ENCODE measurements around the gene FGD2. TPM values are rescaled to one million over a fixed set of nuclear protein-coding genes. Genes with fewer than 3 reads are reported as not detected.
A peak's percentile ranks its signal among the peaks of the same experiment; 100 is the strongest.

Gene FGD2
- total RNA-seq, 2 donors from 2014 or later, result 10.1 to 11.9 TPM

- intact Hi-C loops (cut with DNase I), result no loop called here
- peak in 2 of 4 donors; percentile 26 to 31 for DNase-seq
Measured at GRCh38 chr6:37074053-37074827, 68.8 kb downstream of the FGD2 start.

GRCh38 chr6:37077191-37077904 lies 71.9 kb downstream of the FGD2 start:
- Histone ChIP-seq H3K4me3 (no peak overlapping the region), H3K4me1 (no peaks in the 10 kb centered on the region), H3K36me3 (replicated peaks in 1 of 2; ENCODE audit: insufficient read depth in 1 of 2, low read depth in 2 of 2) (no peaks in the 10 kb centered on the region), H3K27me3 (no peaks in the 10 kb centered on the region), H3K9me3 (no peaks in the 10 kb centered on the region), H3K27ac (peak overlapping the region in 1 of 4 donors; percentile 36)
- no peak for ATAC-seq
- DNase-seq, result no peak
- 74 to 77% methylated on average over 6 to 11 of the region's 11 CpGs for WGBS, 2 donors
- TF ChIP-seq CTCF (IDR thresholded peaks at IDR 0.05), result no peak
- no peak for TF ChIP-seq POLR2A (IDR thresholded peaks at IDR 0.05)
- intact Hi-C loops (cut with DNase I), result no loop called here

More at GRCh38 chr6:37074053-37074827, 68.8 kb downstream of the FGD2 start:
- H3K27ac ChIP-seq, result no peak overlapping the region
- H3K4me3 ChIP-seq, result no peak overlapping the region
- H3K27me3 ChIP-seq, result no peaks in the 10 kb centered on the region
- WGBS, 2 donors, result 82% methylated on average over 11 to 12 of the region's 12 CpGs
- no peaks in the 10 kb centered on the region for H3K36me3 ChIP-seq (replicated peaks in 1 of 2; ENCODE audit: insufficient read depth in 1 of 2, low read depth in 2 of 2)
- no peaks in the 10 kb centered on the region for H3K4me1 ChIP-seq
- TF ChIP-seq POLR2A (IDR thresholded peaks at IDR 0.05), result no peak
- TF ChIP-seq CTCF (IDR thresholded peaks at IDR 0.05), result no peak
- ATAC-seq, result peak; percentile 55
- H3K9me3 ChIP-seq, result no peaks in the 10 kb centered on the region

DNA sequence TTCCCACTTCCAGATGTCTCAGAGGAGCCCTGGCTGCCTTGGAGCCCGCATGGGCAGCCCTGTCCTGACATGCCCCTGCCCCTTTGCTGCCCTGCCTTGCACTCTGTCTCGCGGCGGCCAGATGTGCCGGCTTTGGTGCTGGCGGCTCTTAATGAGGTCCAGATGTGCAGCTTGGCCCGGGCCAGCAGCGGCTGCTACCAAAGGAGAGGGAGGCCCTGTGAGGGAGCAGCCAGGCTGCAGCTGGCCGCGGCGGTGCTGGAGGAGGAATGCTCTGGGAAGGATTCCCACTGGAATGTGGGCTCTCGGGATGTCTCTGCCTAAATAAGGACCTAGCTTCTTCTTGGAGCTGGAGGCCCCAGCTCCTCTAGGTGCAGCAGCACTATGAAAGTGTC lies 72.4 kb downstream of the FGD2 start:
- Histone ChIP-seq H3K9me3 (no peaks in the 10 kb centered on the region), H3K4me3 (no peak overlapping the region), H3K27ac (peak overlapping the region in 1 of 4 donors; percentile 36), H3K36me3 (replicated peaks in 1 of 2; ENCODE audit: insufficient read depth in 1 of 2, low read depth in 2 of 2) (no peaks in the 10 kb centered on the region), H3K4me1 (no peaks in the 10 kb centered on the region), H3K27me3 (no peaks in the 10 kb centered on the region)
- WGBS, 2 donors, result 71 to 80% methylated on average over 7 to 11 of the region's 12 CpGs
- ATAC-seq, result peak; percentile 48
- no peak for TF ChIP-seq CTCF (IDR thresholded peaks at IDR 0.05)
- no peak for TF ChIP-seq POLR2A (IDR thresholded peaks at IDR 0.05)
- peak; percentile 34 to 58 (median 44) for DNase-seq
- intact Hi-C loops (cut with DNase I), result no loop called here

Other genes with a start within 250 kb of the FGD2 start
- under 1 TPM in 1 of 2 donors, not detected in 1; 0.78 TPM for gene CPNE5, start 166.2 kb upstream of the FGD2 start, total RNA-seq
- 1 to 10 TPM; 5.9 to 6.5 TPM for gene PPIL1, start 130.9 kb upstream of the FGD2 start, total RNA-seq
- 10 to 100 TPM; 16.5 to 25.7 TPM for gene C6orf89, start 119.7 kb upstream of the FGD2 start, total RNA-seq
- gene PI16, start 50.9 kb upstream of the FGD2 start, total RNA-seq, result 1 to 10 TPM in 1 of 2 donors, under 1 TPM in 1; 0.33 to 3.1 TPM
- gene MTCH1, start 19.5 kb upstream of the FGD2 start, total RNA-seq, result 100 to 1,000 TPM; 152 to 198 TPM
- 10 to 100 TPM in 1 of 2 donors, 1 to 10 TPM in 1; 7.3 to 10.6 TPM for gene PIM1, start 164.5 kb downstream of the FGD2 start, total RNA-seq

Measured in body of pancreas (tissue), 4 donors.